ENCODE results near the gene CLEC4A. TPM values are rescaled to one million over a fixed set of nuclear protein-coding genes. Genes with fewer than 3 reads are reported as not detected.
"Not testable (repeated sequence)": the region's sequence is repeated elsewhere in the genome, so short reads cannot be mapped to it uniquely, and the experiment has no call there.

The CLEC4A gene
- polyA plus RNA-seq, result 10 to 100 TPM in 2 of 3 donors, 1 to 10 TPM in 1; 1.6 to 15.4 (median 10.5) TPM

- H3K4me1 Mint-ChIP-seq, result peaks cover 0 to 6% of the 10 kb centered on the region in 2 donors
- peaks cover 10 to 32% (median 14%) of the 10 kb centered on the region in 3 donors for H3K36me3 Mint-ChIP-seq
- no peak within 1 kb of the TSS for H3K27ac Mint-ChIP-seq
- H3K27me3 Mint-ChIP-seq (ENCODE audit: low read depth in 3 of 3), result peaks cover 0 to 4% (median 3%) of the 10 kb centered on the region in 3 donors
- DNase-seq, result no peak
- no peaks in the 10 kb centered on the region for H3K9me3 Mint-ChIP-seq
- H3K4me3 Mint-ChIP-seq, result peak within 1 kb of the TSS in 1 of 5 donors; percentile 11
Observed at GRCh38 chr12:8123124-8123912, at the start of gene CLEC4A. Gene CLEC4A (plus strand): TSS chr12:8123617. CDS start chr12:8123879, 262 bp downstream.

DNA sequence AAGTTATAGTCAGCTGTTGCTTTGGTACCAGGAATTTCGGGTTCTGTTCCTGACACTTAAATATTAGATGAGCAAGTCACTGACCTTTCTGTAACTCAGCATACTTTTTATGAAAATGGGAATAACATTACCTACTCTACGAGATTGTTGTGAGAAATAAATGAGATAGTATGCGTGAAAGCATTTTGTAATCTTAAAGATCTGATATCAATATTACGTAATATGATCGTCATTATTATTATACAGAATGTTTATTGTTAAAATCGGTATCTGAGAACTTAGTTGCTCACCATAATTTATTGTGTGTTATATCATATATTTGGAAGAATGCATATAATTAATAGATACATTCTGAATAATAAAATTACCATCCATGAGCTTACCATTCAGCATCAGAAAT lies 47.5 kb upstream of the CLEC4A start:
- Mint-ChIP-seq H3K27me3 (ENCODE audit: low read depth in 3 of 3) (peaks cover 0 to 5% (median 2%) of the 10 kb centered on the region in 3 donors), H3K4me3 (no peak overlapping the region), H3K36me3 (peaks cover 0 to 3% (median 0%) of the 10 kb centered on the region in 3 donors), H3K27ac (no peak overlapping the region), H3K4me1 (peaks cover 8 to 11% of the 10 kb centered on the region in 2 donors), H3K9me3 (peaks cover 0 to 2% (median 0%) of the 10 kb centered on the region in 6 donors)
- no peak for DNase-seq

GRCh38 chr12:8076366-8076765 lies 47.1 kb upstream of the CLEC4A start:
- Mint-ChIP-seq H3K9me3 (peaks cover 0 to 2% (median 0%) of the 10 kb centered on the region in 6 donors), H3K4me3 (no peak overlapping the region), H3K27ac (no peak overlapping the region), H3K27me3 (ENCODE audit: low read depth in 3 of 3) (peaks cover 0 to 7% (median 2%) of the 10 kb centered on the region in 3 donors), H3K36me3 (peaks cover 0 to 3% (median 0%) of the 10 kb centered on the region in 3 donors), H3K4me1 (peaks cover 12 to 16% of the 10 kb centered on the region in 2 donors)
- no peak for DNase-seq

DNA sequence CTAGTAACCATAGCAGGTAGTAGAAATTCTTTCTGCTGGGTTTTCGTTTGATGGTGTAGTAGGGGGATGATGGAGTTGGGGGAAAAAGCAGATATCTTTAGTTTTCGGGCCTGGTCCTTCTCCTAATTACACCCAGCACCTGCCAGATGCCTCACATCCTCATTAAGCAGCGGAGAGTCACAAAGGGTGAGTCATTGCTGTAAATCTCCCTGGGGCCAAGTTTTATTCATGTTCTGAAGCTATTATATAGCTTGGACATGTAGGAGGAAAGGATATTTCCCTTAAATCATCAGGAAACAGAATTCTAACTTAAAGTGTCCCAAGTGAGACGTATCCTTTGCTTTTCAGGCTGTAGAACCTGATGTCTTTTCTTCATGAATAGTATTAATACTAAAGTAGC lies 46.2 kb upstream of the CLEC4A start:
- no peak overlapping the region for H3K27ac Mint-ChIP-seq
- H3K9me3 Mint-ChIP-seq, result peaks cover 0 to 2% (median 0%) of the 10 kb centered on the region in 6 donors

GRCh38 chr12:8078398-8078797 lies 45.0 kb upstream of the CLEC4A start:
- Mint-ChIP-seq H3K4me1 (peaks cover 31 to 33% of the 10 kb centered on the region in 2 donors), H3K27me3 (ENCODE audit: low read depth in 3 of 3) (peaks cover 2 to 13% (median 10%) of the 10 kb centered on the region in 3 donors), H3K4me3 (no peak overlapping the region), H3K9me3 (peaks cover 0 to 2% (median 0%) of the 10 kb centered on the region in 6 donors), H3K36me3 (no peaks in the 10 kb centered on the region), H3K27ac (peak overlapping the region in 1 of 6 donors; percentile 25)
- DNase-seq, result peak; percentile 35 to 56 (median 40)

More for the DNA sequence above, 46.2 kb upstream of the CLEC4A start:
- Mint-ChIP-seq H3K4me3 (no peak overlapping the region), H3K27me3 (ENCODE audit: low read depth in 3 of 3) (peaks cover 0 to 10% (median 3%) of the 10 kb centered on the region in 3 donors), H3K36me3 (peaks cover 0 to 2% (median 0%) of the 10 kb centered on the region in 3 donors), H3K4me1 (peaks cover 20 to 21% of the 10 kb centered on the region in 2 donors)
- no peak for DNase-seq

GRCh38 chr12:8078916-8079315 lies 44.5 kb upstream of the CLEC4A start:
- Mint-ChIP-seq H3K36me3 (no peaks in the 10 kb centered on the region), H3K27me3 (ENCODE audit: low read depth in 3 of 3) (peaks cover 2 to 15% (median 10%) of the 10 kb centered on the region in 3 donors), H3K4me1 (peaks cover 36 to 37% of the 10 kb centered on the region in 2 donors), H3K9me3 (peaks cover 0 to 2% (median 0%) of the 10 kb centered on the region in 6 donors), H3K4me3 (peak overlapping the region in 1 of 5 donors; percentile 9), H3K27ac (peak overlapping the region in 5 of 6 donors; percentile 35 to 99 (median 63))
- no peak for DNase-seq

- Mint-ChIP-seq H3K4me1 (peaks cover 46 to 50% of the 10 kb centered on the region in 2 donors), H3K9me3 (peaks cover 0 to 2% (median 0%) of the 10 kb centered on the region in 6 donors), H3K4me3 (peak overlapping the region in 4 of 5 donors; percentile 0 to 14 (median 9)), H3K36me3 (peaks cover 0 to under 1% (median 0%) of the 10 kb centered on the region in 3 donors), H3K27ac (peak overlapping the region; percentile 66 to 99 (median 87)), H3K27me3 (ENCODE audit: low read depth in 3 of 3) (peaks cover 2 to 15% (median 10%) of the 10 kb centered on the region in 3 donors)
- DNase-seq, result no peak
Observed at GRCh38 chr12:8080120-8080519, 43.3 kb upstream of the CLEC4A start.

- peaks cover 2 to 15% (median 10%) of the 10 kb centered on the region in 3 donors for H3K27me3 Mint-ChIP-seq (ENCODE audit: low read depth in 3 of 3)
Observed at GRCh38 chr12:8081251-8081920, 42.0 kb upstream of the CLEC4A start.

GRCh38 chr12:8082808-8083100 lies 40.7 kb upstream of the CLEC4A start:
- peaks cover 58 to 67% of the 10 kb centered on the region in 2 donors for H3K4me1 Mint-ChIP-seq
- DNase-seq, result no peak
- H3K27ac Mint-ChIP-seq, result peak overlapping the region; percentile 99 to 100 (median 100)
- H3K27me3 Mint-ChIP-seq (ENCODE audit: low read depth in 3 of 3), result peaks cover 2 to 15% (median 10%) of the 10 kb centered on the region in 3 donors
- no peaks in the 10 kb centered on the region for H3K9me3 Mint-ChIP-seq
- peak overlapping the region; percentile 97 to 99 (median 99) for H3K4me3 Mint-ChIP-seq
- peaks cover 0 to 4% (median 0%) of the 10 kb centered on the region in 3 donors for H3K36me3 Mint-ChIP-seq

More at GRCh38 chr12:8081251-8081920, 42.0 kb upstream of the CLEC4A start:
- Mint-ChIP-seq H3K36me3 (peaks cover 0 to 4% (median 0%) of the 10 kb centered on the region in 3 donors), H3K9me3 (peaks cover 0 to under 1% (median 0%) of the 10 kb centered on the region in 6 donors), H3K27ac (peak overlapping the region; percentile 99 to 100 (median 100)), H3K4me1 (peaks cover 50 to 55% of the 10 kb centered on the region in 2 donors), H3K4me3 (peak overlapping the region; percentile 97 to 99 (median 99))
- DNase-seq, result peak; percentile 26 to 29 (median 26)

- peaks cover 2 to 15% (median 10%) of the 10 kb centered on the region in 3 donors for H3K27me3 Mint-ChIP-seq (ENCODE audit: low read depth in 3 of 3)
- peak overlapping the region; percentile 89 to 100 (median 100) for H3K27ac Mint-ChIP-seq
- not testable (repeated sequence) for DNase-seq, H3K36me3 Mint-ChIP-seq, H3K9me3 Mint-ChIP-seq
- H3K4me1 Mint-ChIP-seq, result peaks cover 72 to 82% of the 10 kb centered on the region in 2 donors
- peak overlapping the region; percentile 65 to 99 (median 72) for H3K4me3 Mint-ChIP-seq
Observed at GRCh38 chr12:8084351-8084750, 39.1 kb upstream of the CLEC4A start.

GRCh38 chr12:8087666-8088065 lies 35.8 kb upstream of the CLEC4A start:
- Mint-ChIP-seq H3K9me3 (no peaks in the 10 kb centered on the region), H3K4me3 (peak overlapping the region; percentile 47 to 73 (median 70)), H3K27me3 (ENCODE audit: low read depth in 3 of 3) (peaks cover 2 to 3% (median 2%) of the 10 kb centered on the region in 3 donors), H3K27ac (peak overlapping the region; percentile 87 to 94 (median 92)), H3K4me1 (peaks cover 48 to 56% of the 10 kb centered on the region in 2 donors), H3K36me3 (peaks cover 8 to 29% (median 14%) of the 10 kb centered on the region in 3 donors)
- no peak for DNase-seq

DNA sequence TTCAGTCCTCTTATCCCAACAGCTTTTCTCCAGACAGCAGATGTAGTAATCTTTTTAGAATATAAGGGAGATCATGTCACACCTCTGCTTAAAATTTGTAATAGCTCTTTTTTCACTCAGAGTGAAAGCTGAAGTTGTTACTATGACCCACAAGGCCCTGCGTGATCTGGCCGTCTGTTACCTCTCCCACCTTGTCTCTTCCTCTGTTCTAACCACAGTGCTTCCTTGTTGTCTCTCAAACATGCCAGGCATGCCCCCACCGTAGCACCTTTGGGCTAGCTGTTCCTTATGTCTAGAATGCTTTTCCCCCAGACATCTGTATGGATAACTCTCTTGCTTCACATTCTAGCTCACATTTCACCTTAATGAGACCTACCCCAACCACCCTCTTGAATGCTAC lies 34.8 kb upstream of the CLEC4A start:
- DNase-seq, result peak; percentile 45 to 55 (median 51)
- no peaks in the 10 kb centered on the region for H3K9me3 Mint-ChIP-seq
- H3K36me3 Mint-ChIP-seq, result peaks cover 14 to 37% (median 20%) of the 10 kb centered on the region in 3 donors
- peaks cover 0 to 2% (median under 1%) of the 10 kb centered on the region in 3 donors for H3K27me3 Mint-ChIP-seq (ENCODE audit: low read depth in 3 of 3)
- H3K4me1 Mint-ChIP-seq, result peaks cover 40 to 48% of the 10 kb centered on the region in 2 donors
- peak overlapping the region; percentile 47 to 73 (median 70) for H3K4me3 Mint-ChIP-seq
- peak overlapping the region; percentile 87 to 94 (median 92) for H3K27ac Mint-ChIP-seq

GRCh38 chr12:8089277-8089676 lies 34.1 kb upstream of the CLEC4A start:
- not testable (repeated sequence) for H3K4me3 Mint-ChIP-seq; H3K9me3 Mint-ChIP-seq; DNase-seq; H3K27me3 Mint-ChIP-seq (ENCODE audit: low read depth in 3 of 3)
- Mint-ChIP-seq H3K36me3 (peaks cover 14 to 40% (median 24%) of the 10 kb centered on the region in 3 donors), H3K4me1 (peaks cover 33 to 41% of the 10 kb centered on the region in 2 donors), H3K27ac (peak overlapping the region; percentile 87 to 94 (median 92))

Measured in immature natural killer cell (primary cell).